VCaP (cell line): ENCODE results near the gene PHTF1.
"Not testable (repeated sequence)": the region's sequence is repeated elsewhere in the genome, so short reads cannot be mapped to it uniquely, and the experiment has no call there.

Source experiments
- H3K27ac ChIP-seq: fragments of 450-650 bp; 2 replicates; pipeline ENCODE4 v1.5.1; 2017
- CTCF ChIP-seq: fragments of 450-650 bp; conservative IDR thresholded peaks from 2 replicates; pipeline ENCODE4 v1.5.1; 2017; ENCODE audit warnings: mild to moderate bottlenecking, moderate library complexity

The PHTF1 gene

GRCh38 chr1:113747376-113747775 lies 11.9 kb downstream of the PHTF1 start:
- H3K27ac ChIP-seq: no peak overlapping the region
- TF ChIP-seq CTCF: no peak

GRCh38 chr1:113745425-113745824 lies 13.9 kb downstream of the PHTF1 start:
- TF ChIP-seq CTCF: no peak
- H3K27ac ChIP-seq: no peak overlapping the region

- no peak overlapping the region for H3K27ac ChIP-seq
- TF ChIP-seq CTCF: no peak
Measured at GRCh38 chr1:113744114-113744513, 15.2 kb downstream of the PHTF1 start.

DNA sequence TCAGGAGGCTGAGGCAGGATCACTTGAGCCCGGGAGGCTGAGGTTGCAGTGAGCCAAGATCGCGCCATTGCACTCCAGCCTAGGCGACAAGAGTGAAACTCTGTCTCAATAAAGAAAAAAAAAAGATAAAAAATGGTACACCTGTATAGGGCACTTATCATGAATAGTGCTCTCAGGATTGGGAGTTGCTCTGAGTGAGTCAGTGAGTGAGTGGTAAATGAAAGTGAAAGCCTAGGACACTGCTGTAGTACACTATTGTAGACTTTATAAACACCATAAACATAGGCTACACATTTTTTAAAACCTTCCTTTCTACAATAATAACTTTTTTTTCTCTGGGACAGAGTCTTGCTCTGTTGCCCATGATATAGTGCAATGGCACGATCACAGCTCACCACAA lies 16.8 kb downstream of the PHTF1 start:
- TF ChIP-seq CTCF: no peak
- no peak overlapping the region for H3K27ac ChIP-seq

DNA sequence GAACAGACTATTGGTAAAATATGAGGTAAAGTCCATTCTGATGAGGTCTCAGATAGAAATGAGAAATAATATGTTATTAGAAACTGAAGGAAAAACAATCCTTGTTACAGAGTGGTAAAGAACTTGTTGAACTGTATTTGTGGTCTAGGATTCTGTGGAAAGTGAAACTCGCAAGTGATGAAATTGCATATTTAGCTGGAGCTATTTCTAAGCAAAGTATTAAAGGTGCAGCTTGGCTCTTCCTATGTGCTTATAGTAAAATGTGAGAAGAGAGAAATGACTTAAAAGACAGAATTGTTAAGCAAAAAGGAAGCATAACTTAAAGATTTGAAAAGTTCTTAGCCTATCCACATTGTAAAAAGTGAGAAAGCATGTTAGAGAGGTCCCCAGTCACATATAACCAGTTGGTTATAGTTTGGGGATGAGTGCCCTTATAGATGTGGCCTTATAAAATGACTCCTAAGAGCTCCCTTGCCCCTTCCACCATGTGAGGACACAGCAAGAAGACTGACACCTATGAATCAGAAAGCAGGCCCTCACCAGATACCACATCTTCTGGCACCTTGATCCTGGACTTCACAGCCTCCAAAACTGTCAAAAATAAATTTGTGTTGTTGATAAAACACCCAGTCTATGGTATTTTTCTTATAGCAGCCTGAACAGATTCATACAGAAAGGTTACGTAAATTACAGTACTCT lies 24.8 kb downstream of the PHTF1 start:
- no peak for TF ChIP-seq CTCF
- H3K27ac ChIP-seq: no peak overlapping the region

DNA sequence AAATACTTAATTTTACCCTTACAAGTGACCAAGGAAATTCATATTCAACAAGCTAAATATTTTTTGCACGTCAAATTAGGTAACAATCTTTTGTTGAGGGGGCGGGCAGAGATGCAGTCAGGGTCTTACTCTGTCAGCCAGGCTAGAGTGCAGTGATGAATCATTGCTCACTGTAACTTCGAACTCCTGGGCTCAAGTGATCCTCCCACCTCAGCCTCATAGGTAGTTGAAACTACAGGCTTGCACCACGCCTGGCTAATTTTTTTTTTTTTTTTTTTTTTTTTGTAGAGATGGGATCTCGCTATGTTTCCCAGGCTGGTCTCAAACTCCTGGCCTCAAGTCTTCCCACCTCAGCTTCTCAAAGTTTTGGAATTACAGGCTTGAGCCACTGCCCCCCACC lies 26.5 kb downstream of the PHTF1 start:
- no peak overlapping the region for H3K27ac ChIP-seq
- TF ChIP-seq CTCF: no peak

- H3K27ac ChIP-seq: no peak overlapping the region
- no peak for TF ChIP-seq CTCF
Measured at GRCh38 chr1:113721010-113721409, 38.3 kb downstream of the PHTF1 start.

GRCh38 chr1:113718621-113719020 lies 40.7 kb downstream of the PHTF1 start:
- not testable (repeated sequence) for H3K27ac ChIP-seq

GRCh38 chr1:113717506-113717905 lies 41.8 kb downstream of the PHTF1 start:
- H3K27ac ChIP-seq: not testable (repeated sequence)
